ENCODE results near the gene BRINP1. TPM values are rescaled to one million over a fixed set of nuclear protein-coding genes. Genes with fewer than 3 reads are reported as not detected.

BRINP1 gene
- total and polyA plus RNA-seq, 10 of the 15 experiments (the other 5 are each of a cell fraction or from before 2014, with no cell fraction given): not detected

- POLR2A ChIA-PET: no interaction called here
- no peak overlapping the region for H3K4me2 ChIP-seq (ENCODE audit: control insufficient read depth, insufficient read depth)
- 50% methylated on average over 5 of the region's 5 CpGs for WGBS (ENCODE audit: insufficient coverage, insufficient replicate concordance, low lambda C conversion rate, missing lambda C conversion rate)
- no peak for DNase-seq (ENCODE audit: low read depth, low spot score)
- in situ Hi-C loops (cut with MboI): no loop called here
- H3K27me3 ChIP-seq (replicated peaks in 1 of 2; ENCODE audit: control insufficient read depth in 2 of 2, insufficient read depth in 2 of 2, low read length in 1 of 2): no peaks in the 10 kb centered on the region
- FAIRE-seq: no peak
- SMC1A ChIA-PET (ENCODE audit: uncharacterized antibody, unreplicated experiment): no interaction called here
- H3K79me2 ChIP-seq (ENCODE audit: control insufficient read depth, insufficient read depth, low read length): no peaks in the 10 kb centered on the region
- CTCF ChIA-PET: no interaction called here
- no peak overlapping the region for H3K27ac ChIP-seq (ENCODE audit: control insufficient read depth, insufficient read depth)
- H3K9ac ChIP-seq (ENCODE audit: control insufficient read depth, insufficient read depth, low read length): no peak overlapping the region
- TF ChIP-seq USF2 (IDR thresholded peaks at IDR 0.05; ENCODE audit: borderline replicate concordance, low read depth, low read length): no peak
- no peaks in the 10 kb centered on the region for H3K36me3 ChIP-seq (ENCODE audit: control insufficient read depth in 2 of 2, insufficient read depth in 2 of 2, low read length in 1 of 2)
- H4K20me1 ChIP-seq (ENCODE audit: control insufficient read depth, insufficient read depth): no peaks in the 10 kb centered on the region
- intact Hi-C loops (cut with micrococcal nuclease; ENCODE audit: unreplicated experiment): no loop called here
- H2AFZ ChIP-seq (ENCODE audit: control insufficient read depth, low read depth, low read length): no peak overlapping the region
- H3K4me1 ChIP-seq (ENCODE audit: control insufficient read depth, insufficient read depth, low read length): no peaks in the 10 kb centered on the region
- ATAC-seq: no peak
- H3K9me3 ChIP-seq (replicated peaks; ENCODE audit: control insufficient read depth, insufficient read depth, low read length): no peaks in the 10 kb centered on the region
- BruUV-seq (replicated peaks): no TSS peak
- H3K4me3 ChIP-seq: no peak overlapping the region
- RAD21 ChIA-PET (ENCODE audit: unreplicated experiment): no interaction called here
These were observed 61.8 kb downstream of the BRINP1 start for GRCh38 chr9:119307471-119307870.

- RAD21 ChIA-PET (ENCODE audit: unreplicated experiment): no interaction called here
- CTCF ChIA-PET: no interaction called here
These were observed 64.7 kb downstream of the BRINP1 start for GRCh38 chr9:119304555-119304954.

More at GRCh38 chr9:119304555-119304954, 64.7 kb downstream of the BRINP1 start:
- no peaks in the 10 kb centered on the region for H3K9me3 ChIP-seq (replicated peaks; ENCODE audit: control insufficient read depth, insufficient read depth, low read length)
- H3K9ac ChIP-seq (ENCODE audit: control insufficient read depth, insufficient read depth, low read length): no peak overlapping the region
- DNase-seq (ENCODE audit: low read depth, low spot score) (no peak), ATAC-seq (no peak), FAIRE-seq (no peak)
- no peak overlapping the region for H3K27ac ChIP-seq (ENCODE audit: control insufficient read depth, insufficient read depth)
- no peak for TF ChIP-seq NR2C1 (IDR thresholded peaks at IDR 0.05)
- no peak for TF ChIP-seq ESRRA (IDR thresholded peaks at IDR 0.05; ENCODE audit: low read length)
- TF ChIP-seq CUX1 (IDR thresholded peaks at IDR 0.05; ENCODE audit: insufficient replicate concordance, low read depth, low read length): no peak
- TF ChIP-seq DPF2 (IDR thresholded peaks at IDR 0.05): no peak
- no peaks in the 10 kb centered on the region for H3K79me2 ChIP-seq (ENCODE audit: control insufficient read depth, insufficient read depth, low read length)
- no peaks in the 10 kb centered on the region for H4K20me1 ChIP-seq (ENCODE audit: control insufficient read depth, insufficient read depth)
- ChIA-PET POLR2A (no interaction called here), SMC1A (ENCODE audit: uncharacterized antibody, unreplicated experiment) (no interaction called here)
- H3K36me3 ChIP-seq (ENCODE audit: control insufficient read depth in 2 of 2, insufficient read depth in 2 of 2, low read length in 1 of 2): no peaks in the 10 kb centered on the region
- in situ Hi-C loops (cut with MboI) (no loop called here), intact Hi-C loops (cut with micrococcal nuclease; ENCODE audit: unreplicated experiment) (no loop called here)
- no peaks in the 10 kb centered on the region for H3K27me3 ChIP-seq (replicated peaks in 1 of 2; ENCODE audit: control insufficient read depth in 2 of 2, insufficient read depth in 2 of 2, low read length in 1 of 2)
- BruUV-seq (replicated peaks): no TSS peak
- no peak overlapping the region for H3K4me2 ChIP-seq (ENCODE audit: control insufficient read depth, insufficient read depth)
- H3K4me1 ChIP-seq (ENCODE audit: control insufficient read depth, insufficient read depth, low read length): no peaks in the 10 kb centered on the region
- no peak overlapping the region for H2AFZ ChIP-seq (ENCODE audit: control insufficient read depth, low read depth, low read length)
- H3K4me3 ChIP-seq: no peak overlapping the region
- WGBS (ENCODE audit: insufficient coverage, insufficient replicate concordance, low lambda C conversion rate, missing lambda C conversion rate): 24% methylated on average over 3 of the region's 3 CpGs

Measured in GM12878 (cell line).